GM19372 (cell line): ENCODE measurements around the gene VIPAS39.
A peak's percentile ranks its signal among the peaks of the same experiment; 100 is the strongest.
"Not testable (repeated sequence)": the region's sequence is repeated elsewhere in the genome, so short reads cannot be mapped to it uniquely, and the experiment has no call there.

Experiments used
- ATAC-seq: cut with Tn5 transposase; IDR thresholded peaks from one replicate; pipeline ENCODE4 v1.9.1; 2021; ENCODE audit warnings: mild to moderate bottlenecking, low read depth, moderate library complexity; ENCODE audit not compliant: unreplicated experiment

VIPAS39 gene

GRCh38 chr14:77473921-77474320 lies 16.5 kb upstream of the VIPAS39 start:
- ATAC-seq, result no peak

DNA sequence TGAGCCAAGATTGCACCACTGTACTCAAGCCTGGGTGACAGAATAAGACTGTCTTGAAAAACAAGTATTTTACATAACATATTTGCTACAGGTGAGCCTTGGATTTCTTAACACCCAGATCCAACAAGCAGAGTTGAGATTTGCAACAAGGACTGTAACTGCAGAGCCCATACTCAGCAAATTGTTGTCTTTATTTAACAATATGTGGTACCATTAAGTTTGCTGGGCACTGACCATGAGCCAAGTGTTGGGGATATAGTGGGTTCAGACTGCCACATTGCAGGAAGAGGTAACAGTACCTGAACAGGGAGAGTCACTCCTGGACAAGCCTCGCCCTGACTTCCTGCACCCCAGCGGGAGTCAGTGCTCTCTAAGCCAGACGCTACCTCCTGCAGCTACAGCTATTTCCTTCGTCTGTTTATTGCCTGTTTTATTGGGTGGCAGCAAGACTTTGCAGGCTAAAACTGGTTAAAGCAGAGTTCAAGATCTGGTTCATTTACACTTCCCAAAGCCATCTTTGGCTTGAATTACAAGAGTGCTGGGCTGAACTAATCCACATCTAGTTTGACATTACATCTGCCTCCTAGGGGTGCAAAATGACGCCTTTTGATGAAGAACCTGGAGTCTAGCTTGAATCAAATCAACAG lies 12.9 kb upstream of the VIPAS39 start:
- ATAC-seq, result no peak

DNA sequence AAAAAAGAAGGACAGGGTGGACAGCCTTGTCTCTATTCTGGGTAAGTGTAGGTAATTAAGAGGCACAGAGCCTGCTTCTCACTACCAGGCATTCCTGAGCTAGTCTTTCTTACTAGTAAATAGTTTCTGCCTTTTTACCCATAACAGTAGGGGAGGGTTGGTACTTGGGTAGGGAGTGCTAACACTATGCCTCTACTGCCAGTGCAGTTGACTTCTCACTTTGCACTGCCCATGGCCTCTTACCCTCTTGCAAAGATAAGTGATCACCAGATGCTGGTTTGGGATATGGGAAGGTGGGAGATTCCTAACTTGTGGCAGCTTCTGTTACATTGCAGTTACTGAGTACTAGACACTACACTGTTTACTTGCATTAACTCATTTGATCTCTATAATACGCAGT lies 12.1 kb upstream of the VIPAS39 start:
- ATAC-seq, result no peak

- no peak for ATAC-seq
These were observed 11.7 kb upstream of the VIPAS39 start for GRCh38 chr14:77469067-77469505.

GRCh38 chr14:77467801-77468200 lies 10.4 kb upstream of the VIPAS39 start:
- no peak for ATAC-seq

GRCh38 chr14:77459072-77459723 lies 1.8 kb upstream of the VIPAS39 start:
- no peak for ATAC-seq

GRCh38 chr14:77458249-77458950 lies 999 bp upstream of the VIPAS39 start:
- ATAC-seq, result peak; percentile 13

DNA sequence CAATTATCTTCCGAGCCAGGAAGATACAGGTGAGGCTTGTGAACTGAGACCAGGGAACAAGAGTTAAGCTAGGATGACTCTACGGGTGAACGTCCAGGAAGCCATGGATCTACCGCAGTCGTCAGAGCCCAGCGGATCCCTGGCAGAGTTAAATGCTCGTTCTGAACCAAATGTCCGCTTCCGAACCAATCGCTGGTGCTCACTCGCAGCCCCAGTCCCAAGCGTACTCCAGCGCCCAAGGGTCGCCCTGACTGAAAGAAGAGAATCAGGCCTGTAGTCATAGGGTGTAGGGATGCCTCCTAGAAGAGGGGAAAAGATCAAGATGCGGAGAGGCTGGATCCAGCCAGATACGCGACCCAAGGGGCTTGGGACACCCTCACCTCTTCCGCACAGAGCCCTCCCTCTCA lies 283 bp downstream of the VIPAS39 start:
- ATAC-seq, result no peak

GRCh38 chr14:77455966-77456640 lies 1.3 kb downstream of the VIPAS39 start:
- ATAC-seq, result no peak

GRCh38 chr14:77442196-77442595 lies 15.2 kb downstream of the VIPAS39 start:
- no peak for ATAC-seq

DNA sequence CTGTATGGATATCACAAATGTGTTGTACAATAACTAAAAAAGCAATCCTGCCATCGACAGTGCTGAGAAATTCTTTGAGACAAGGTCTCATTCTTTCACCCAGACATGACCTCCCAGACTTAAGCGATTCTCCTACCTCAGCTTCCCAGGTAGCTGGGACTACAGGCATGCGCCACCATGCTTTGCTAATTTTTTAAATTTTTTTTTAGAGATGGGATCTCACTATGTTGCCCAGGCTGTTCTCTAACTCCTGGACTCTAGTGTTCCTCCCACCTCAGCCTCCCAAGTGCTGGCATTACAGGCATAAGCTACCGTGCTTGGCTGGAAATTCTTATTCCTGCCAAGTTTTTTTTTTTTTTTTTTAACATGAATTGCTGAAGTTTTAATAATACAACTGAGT lies 17.5 kb downstream of the VIPAS39 start:
- no peak for ATAC-seq

DNA sequence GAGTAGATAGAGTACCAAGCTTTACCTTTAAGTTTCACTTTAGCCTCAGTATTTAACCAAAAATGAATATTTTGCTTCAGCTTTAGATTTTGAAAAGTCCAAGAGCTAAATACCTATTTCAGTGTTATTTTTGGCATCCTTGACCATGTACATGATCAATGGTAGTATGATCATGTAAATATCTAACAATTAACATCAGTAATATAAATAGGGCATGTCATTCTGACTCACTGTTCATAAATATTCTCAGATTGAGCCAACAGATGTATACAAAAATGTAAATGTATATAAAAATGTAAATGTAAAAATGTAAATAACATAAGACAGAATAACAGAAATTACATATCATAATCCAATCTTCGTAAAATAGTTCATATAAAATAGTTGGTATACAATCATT lies 18.8 kb downstream of the VIPAS39 start:
- no peak for ATAC-seq

DNA sequence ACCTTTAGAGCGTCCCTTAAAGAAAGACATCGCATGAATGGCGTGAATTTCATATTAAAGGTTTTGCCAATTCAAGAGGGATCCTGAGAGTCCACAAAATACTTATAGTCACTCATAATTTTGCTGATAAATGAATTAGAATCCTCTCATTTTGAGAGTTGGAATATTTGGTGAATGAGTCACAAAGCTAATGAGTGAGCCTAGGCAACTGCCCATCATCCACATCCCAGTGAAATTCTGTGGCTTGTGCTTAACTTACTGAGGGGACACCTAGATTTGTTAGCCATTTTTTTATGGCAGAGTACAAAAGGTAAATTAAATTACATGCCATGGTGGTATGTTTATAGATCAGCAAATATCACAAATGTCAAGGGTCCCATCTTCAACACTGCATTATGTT lies 21.4 kb downstream of the VIPAS39 start:
- ATAC-seq, result no peak

- ATAC-seq, result no peak
These were observed 31.0 kb downstream of the VIPAS39 start for GRCh38 chr14:77426396-77426795.

- no peak for ATAC-seq
These were observed 32.5 kb downstream of the VIPAS39 start for GRCh38 chr14:77424862-77425261.

GRCh38 chr14:77423423-77423822 lies 34.0 kb downstream of the VIPAS39 start, which contains the start of gene NOXRED1:
NOXRED1 (minus strand) TSS chr14:77423523; CDS start chr14:77422889, 634 bp downstream.
- no peak for ATAC-seq

DNA sequence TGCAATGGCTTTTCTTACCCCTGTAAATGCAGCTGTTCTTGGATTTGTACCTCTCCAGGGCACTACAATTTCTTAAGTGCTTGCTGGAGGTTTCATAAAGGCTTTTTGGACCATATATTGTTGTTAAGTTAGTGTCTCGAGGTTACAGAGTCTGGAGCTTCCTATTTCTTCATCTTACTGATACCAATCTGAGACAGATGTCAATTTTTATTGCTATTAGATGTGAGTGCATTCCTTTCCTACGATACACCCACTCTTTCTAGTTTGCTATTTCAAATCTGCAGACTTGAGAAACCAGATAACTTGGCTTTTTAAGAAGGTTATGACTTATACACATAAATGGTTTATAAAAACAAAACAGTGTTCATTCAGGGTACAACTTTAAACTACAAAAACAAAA lies 36.2 kb downstream of the VIPAS39 start:
- ATAC-seq, result no peak

DNA sequence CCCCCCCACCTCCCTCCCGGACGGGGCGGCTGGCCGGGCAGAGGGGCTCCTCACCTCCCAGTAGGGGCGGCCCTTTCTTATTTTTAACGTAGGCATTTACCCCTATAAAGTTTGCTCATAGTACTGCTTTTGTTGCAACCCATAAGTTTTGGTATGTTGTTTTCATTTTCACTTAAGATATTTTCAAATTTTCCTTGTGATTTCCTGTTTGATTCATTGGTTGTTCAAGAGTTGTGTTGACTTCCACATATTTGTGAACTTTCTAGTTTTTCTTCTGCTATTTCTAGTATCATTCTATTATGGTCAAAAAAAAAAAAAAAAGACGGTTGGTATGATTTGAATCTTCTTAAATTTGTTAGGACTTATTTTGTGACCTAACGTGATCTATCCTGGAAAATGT lies 40.6 kb downstream of the VIPAS39 start:
- ATAC-seq, result no peak

- ATAC-seq, result not testable (repeated sequence)
These were observed 41.3 kb downstream of the VIPAS39 start for GRCh38 chr14:77416098-77416497.

DNA sequence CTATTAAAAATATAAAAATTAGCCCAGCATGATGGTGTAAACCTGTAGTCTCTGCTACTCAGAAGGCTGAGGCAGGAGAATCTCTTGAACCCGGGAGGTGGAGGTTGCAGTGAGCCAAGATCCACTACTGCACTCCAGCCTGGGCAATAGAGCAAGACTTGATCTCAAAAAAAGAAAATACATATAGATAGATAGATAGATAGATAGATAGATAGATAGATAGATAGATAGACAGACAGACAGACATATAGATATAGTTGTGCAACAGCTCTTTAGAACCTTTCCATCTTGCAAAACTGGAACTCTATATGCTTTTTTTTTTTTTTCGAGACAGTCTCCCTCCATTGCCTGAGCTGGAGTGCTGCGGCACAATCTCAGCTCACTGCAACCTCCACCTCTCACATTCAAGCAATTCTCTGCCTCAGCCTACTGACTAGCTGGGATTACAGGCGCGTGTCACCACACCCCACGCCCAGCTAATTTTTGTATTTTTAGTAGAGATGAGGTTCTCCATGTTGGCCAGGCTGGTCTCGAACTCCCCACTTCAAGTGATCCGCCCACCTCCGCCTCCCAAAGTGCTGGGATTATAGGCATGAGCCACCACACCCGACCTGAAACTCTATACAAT lies 41.9 kb downstream of the VIPAS39 start:
- ATAC-seq, result not testable (repeated sequence)

- no peak for ATAC-seq
These were observed 48.3 kb downstream of the VIPAS39 start for GRCh38 chr14:77409131-77409533.
